GM10847 (cell line): ENCODE data around the gene KCNF1.

Source experiments
- POLR2A ChIP-seq: IDR thresholded peaks from 2 replicates; pipeline ENCODE4 v1.6.1; 2011; ENCODE audit not compliant: insufficient read length; ENCODE audit errors: extremely low read depth

The KCNF1 gene

DNA sequence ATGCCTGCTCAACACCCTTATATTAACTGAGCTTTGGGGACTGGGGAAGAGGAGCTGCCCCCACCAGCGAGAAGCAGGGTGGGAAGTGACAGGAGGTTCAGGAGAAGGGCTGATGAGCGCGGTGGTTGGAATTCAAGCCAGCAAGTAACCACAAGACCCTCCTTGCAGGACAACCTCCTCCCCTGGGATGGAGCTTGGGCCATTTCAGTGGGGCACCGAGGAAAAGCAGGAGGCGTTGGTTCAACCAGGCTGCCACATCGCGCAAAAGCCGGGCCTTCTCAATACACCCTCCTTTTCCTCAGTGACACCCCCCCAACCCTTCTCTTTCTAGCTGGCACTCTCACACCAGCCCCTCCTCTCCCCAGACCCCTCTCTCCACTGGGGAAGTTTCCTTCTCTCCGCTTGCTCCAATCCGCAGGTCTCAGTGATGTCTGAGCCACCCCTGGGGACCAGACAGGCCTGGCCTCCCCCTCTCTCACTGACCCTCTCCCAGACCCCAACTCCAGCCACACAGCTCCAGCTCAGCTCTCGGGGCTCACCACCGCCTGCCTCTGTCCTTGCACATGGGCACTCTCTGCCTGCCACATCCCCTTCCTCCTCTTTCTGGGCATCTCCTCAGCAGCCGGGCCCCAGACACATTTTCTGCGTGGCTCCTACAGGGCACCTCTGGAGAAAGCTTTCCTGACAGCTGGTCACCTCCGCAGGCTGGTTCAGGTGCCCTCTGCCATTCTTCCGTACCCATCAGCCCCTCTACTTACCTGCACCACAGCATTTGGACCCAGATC lies 44.5 kb downstream of the KCNF1 start:
- TF ChIP-seq POLR2A: no peak

DNA sequence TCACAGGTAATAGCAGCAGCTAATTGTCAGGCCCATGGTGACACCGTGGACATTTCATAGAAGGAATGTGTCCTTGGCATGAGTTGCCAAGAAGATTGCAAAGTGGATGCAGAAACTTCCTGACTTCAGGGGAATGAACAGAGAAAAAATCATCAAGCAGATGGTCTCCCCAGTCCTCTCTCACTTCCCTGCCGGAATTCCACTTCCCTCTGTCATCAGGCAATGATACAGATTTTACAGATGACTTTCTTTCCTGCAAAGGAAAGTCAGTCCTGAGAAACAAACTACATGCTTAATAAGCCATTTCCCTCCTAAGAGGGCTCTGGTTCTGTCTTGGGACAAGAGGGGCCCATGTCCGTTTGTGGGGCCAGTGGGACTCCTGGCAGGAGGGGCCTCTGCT lies 45.7 kb downstream of the KCNF1 start:
- TF ChIP-seq POLR2A: no peak

DNA sequence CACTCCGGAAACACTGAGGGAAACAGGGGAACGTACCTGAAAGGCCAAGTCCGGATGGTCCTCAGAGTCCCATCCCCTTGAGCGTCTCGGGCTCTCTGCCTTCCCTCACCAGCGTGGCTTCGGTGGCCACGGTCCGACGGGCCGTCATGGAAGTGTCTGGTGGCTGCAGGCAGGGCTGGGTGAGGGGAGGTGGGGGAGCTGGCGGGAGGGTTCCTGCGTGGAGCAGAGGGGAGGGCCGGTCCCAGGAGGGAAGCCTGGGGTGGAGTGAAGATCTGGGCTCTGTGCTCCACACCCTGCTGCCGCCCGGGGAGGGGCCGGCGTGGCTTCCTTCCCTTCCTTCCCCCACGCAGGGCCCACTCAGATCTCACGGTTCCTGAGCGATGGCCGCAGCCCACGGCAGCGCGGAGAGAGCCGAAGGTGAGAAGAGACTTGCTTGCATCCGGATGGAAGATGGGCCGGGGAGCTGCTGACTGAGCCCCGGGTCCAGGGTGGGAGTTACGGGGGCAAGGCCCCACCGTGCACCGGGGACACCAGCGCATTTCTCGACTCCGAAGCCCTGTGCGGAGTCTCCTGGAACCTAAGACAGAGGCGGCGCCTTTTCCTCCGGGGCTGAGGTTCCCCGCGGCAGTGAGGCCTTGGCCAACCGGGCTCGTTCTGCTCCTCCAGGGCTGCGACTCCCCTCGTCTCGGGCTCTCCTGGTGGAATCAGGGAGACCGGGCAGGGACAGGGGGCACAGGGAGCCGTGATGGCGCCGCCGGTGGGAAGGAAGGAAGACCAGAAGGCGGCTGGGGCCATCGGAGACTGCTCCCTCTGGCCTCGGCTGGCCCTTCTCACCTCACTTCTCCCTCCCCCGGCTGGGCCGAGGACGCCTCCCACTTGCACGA lies 49.1 kb downstream of the KCNF1 start:
- no peak for TF ChIP-seq POLR2A

GRCh38 chr2:10961490-10961875 lies 49.7 kb downstream of the KCNF1 start:
- no peak for TF ChIP-seq POLR2A

DNA sequence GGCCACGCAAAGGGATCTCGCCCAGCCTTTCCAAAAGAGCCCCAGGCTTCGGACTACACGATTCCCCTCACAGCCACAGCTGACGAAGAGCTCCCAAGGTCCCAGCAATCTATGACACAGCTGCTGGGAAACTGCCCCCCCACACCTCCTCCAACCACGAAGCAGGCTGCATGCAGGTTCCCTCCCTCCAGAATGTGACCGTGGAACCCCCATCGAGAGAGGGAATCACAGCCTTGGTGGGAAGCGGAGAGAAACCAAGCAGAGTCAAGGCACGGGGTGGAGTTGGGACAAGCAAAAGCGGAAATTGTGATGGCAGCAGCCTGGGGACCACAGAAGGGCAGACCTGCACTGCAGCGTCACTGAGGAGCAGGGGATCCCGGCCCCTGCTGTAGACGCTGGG lies 50.3 kb downstream of the KCNF1 start:
- no peak for TF ChIP-seq POLR2A

- TF ChIP-seq POLR2A: no peak
These were observed 51.4 kb downstream of the KCNF1 start for GRCh38 chr2:10963155-10963554.
